HEK293 (cell line): ENCODE data around the gene CRTC3.

Source experiments
- CTCF ChIA-PET: fragments of 350-600 bp; formaldehyde crosslinking; extraction: SDS; loops from one replicate; lab custom pipeline; 2021; ENCODE audit warnings: antibody characterized with exemption; lab: Yijun Ruan, JAX
- POLR2A ChIA-PET: fragments of 300-600 bp; formaldehyde crosslinking; extraction: SDS; loops from one replicate; lab custom pipeline; 2020; ENCODE audit warnings: antibody characterized with exemption, inconsistent platforms; lab: Yijun Ruan, JAX
- H3K27ac ChIP-seq: fragments of 200-500 bp; sonication (Bioruptor generic); 2 replicates; pipeline ENCODE4 v1.5.1; 2014; ENCODE audit warnings: low read depth, low read length, control low read depth, inconsistent platforms; ENCODE audit errors: extremely low read depth
- H3K36me3 ChIP-seq, 2 experiments: fragments of 200-500 bp in 1 of 2; sonication (Bioruptor generic) in 1 of 2; 1 replicate in 1 of 2; 2 replicates in 1 of 2; pipeline ENCODE4 v1.5.1; 2014 to 2017; ENCODE audit warnings: inconsistent platforms in 2 of 2, low read length in 2 of 2; ENCODE audit not compliant: control insufficient read depth in 2 of 2, insufficient read depth in 1 of 2
- H3K4me1 ChIP-seq: fragments of 200-500 bp; sonication (Bioruptor generic); 2 replicates; pipeline ENCODE4 v1.5.1; 2014; ENCODE audit warnings: mild to moderate bottlenecking, low read length, inconsistent platforms; ENCODE audit not compliant: control insufficient read depth, insufficient read depth
- H3K4me3 ChIP-seq: 2 replicates; pipeline ENCODE4 v1.5.1; 2011; ENCODE audit warnings: low read depth, mild to moderate bottlenecking, control low read depth, low read length, moderate library complexity
- H3K9me3 ChIP-seq: fragments of 200-500 bp; sonication (Bioruptor generic); 2 replicates; pipeline ENCODE4 v1.5.1; 2014; ENCODE audit warnings: low read depth, low read length, inconsistent platforms; ENCODE audit not compliant: control insufficient read depth, insufficient read depth
- EGR2 ChIP-seq: fragments of 450-650 bp; formaldehyde crosslinking; IDR thresholded peaks from 2 replicates; pipeline ENCODE4 v1.5.1; 2016; ENCODE audit warnings: low read depth, missing biosample characterization, missing genetic modification characterization
- HIC1 ChIP-seq: fragments of 450-650 bp; formaldehyde crosslinking; IDR thresholded peaks from 2 replicates; pipeline ENCODE4 v1.5.1; 2016; ENCODE audit warnings: missing biosample characterization, missing genetic modification characterization
- PBX3 ChIP-seq: sonication (generic); formaldehyde crosslinking; IDR thresholded peaks from 2 replicates; pipeline ENCODE4 v1.8.1; 2022; ENCODE audit warnings: mild to moderate bottlenecking, moderate library complexity, missing genetic modification reagents
- SP2 ChIP-seq: fragments of 450-650 bp; formaldehyde crosslinking; IDR thresholded peaks from 2 replicates; pipeline ENCODE4 v1.5.1; 2016; ENCODE audit warnings: missing biosample characterization, missing genetic modification characterization
- TSHZ1 ChIP-seq: fragments of 450-650 bp; formaldehyde crosslinking; IDR thresholded peaks from 2 replicates; pipeline ENCODE4 v1.5.1; 2016; ENCODE audit warnings: missing biosample characterization, missing genetic modification characterization, borderline replicate concordance
- ZBTB20 ChIP-seq: fragments of 450-650 bp; formaldehyde crosslinking; IDR thresholded peaks from 2 replicates; pipeline ENCODE4 v1.5.1; 2016; ENCODE audit warnings: missing biosample characterization, missing genetic modification characterization
- ZFHX2 ChIP-seq: fragments of 450-650 bp; formaldehyde crosslinking; conservative IDR thresholded peaks from 2 replicates; pipeline ENCODE4 v1.5.1; 2016; ENCODE audit warnings: missing biosample characterization, missing genetic modification characterization
- ZFP3 ChIP-seq: fragments of 450-650 bp; formaldehyde crosslinking; IDR thresholded peaks from 2 replicates; pipeline ENCODE4 v1.5.1; 2016; ENCODE audit warnings: low read depth, missing biosample characterization, missing genetic modification characterization
- ZNF169 ChIP-seq: fragments of 450-650 bp; formaldehyde crosslinking; IDR thresholded peaks from 2 replicates; pipeline ENCODE4 v1.5.1; 2016; ENCODE audit warnings: missing biosample characterization, missing genetic modification characterization
- ZNF223 ChIP-seq: fragments of 450-650 bp; formaldehyde crosslinking; IDR thresholded peaks from 2 replicates; pipeline ENCODE4 v1.5.1; 2016; ENCODE audit warnings: missing biosample characterization, missing genetic modification characterization
- ZNF280C ChIP-seq: fragments of 450-650 bp; formaldehyde crosslinking; IDR thresholded peaks from 2 replicates; pipeline ENCODE4 v1.5.1; 2016; ENCODE audit warnings: missing biosample characterization, missing genetic modification characterization
- ZNF280D ChIP-seq: fragments of 450-650 bp; formaldehyde crosslinking; IDR thresholded peaks from 2 replicates; pipeline ENCODE4 v1.5.1; 2016; ENCODE audit warnings: missing biosample characterization, missing genetic modification characterization
- ZNF404 ChIP-seq: fragments of 450-650 bp; formaldehyde crosslinking; IDR thresholded peaks from 2 replicates; pipeline ENCODE4 v1.5.1; 2017; ENCODE audit warnings: missing biosample characterization, missing genetic modification characterization
- ZNF433 ChIP-seq: fragments of 450-650 bp; formaldehyde crosslinking; IDR thresholded peaks from 2 replicates; pipeline ENCODE4 v1.5.1; 2016; ENCODE audit warnings: missing biosample characterization, missing genetic modification characterization, low read depth
- ZNF514 ChIP-seq: fragments of 450-650 bp; formaldehyde crosslinking; IDR thresholded peaks from 2 replicates; pipeline ENCODE4 v1.5.1; 2016; ENCODE audit warnings: missing biosample characterization, missing genetic modification characterization
- ZNF580 ChIP-seq: fragments of 450-650 bp; formaldehyde crosslinking; IDR thresholded peaks from 2 replicates; pipeline ENCODE4 v1.5.1; 2016; ENCODE audit warnings: missing biosample characterization, missing genetic modification characterization
- ZNF768 ChIP-seq: fragments of 450-650 bp; formaldehyde crosslinking; IDR thresholded peaks from 2 replicates; pipeline ENCODE4 v1.5.1; 2018; ENCODE audit warnings: missing biosample characterization, mild to moderate bottlenecking, missing genetic modification characterization
- ZSCAN18 ChIP-seq: fragments of 450-650 bp; formaldehyde crosslinking; IDR thresholded peaks from 2 replicates; pipeline ENCODE4 v1.5.1; 2016; ENCODE audit warnings: missing biosample characterization, missing genetic modification characterization

Gene CRTC3

GRCh38 chr15:90646662-90647305 lies 117.1 kb downstream of the CRTC3 start (continued):
- no peak for TF ChIP-seq TSHZ1 (tag by site-specific recombination)
- 0 out of 2 replicates have a peak, but pooled peaks have one; percentile 36 for TF ChIP-seq HIC1
- no peak for TF ChIP-seq ZNF404 (tag by site-specific recombination)
- peak; percentile 85 for TF ChIP-seq ZFHX2
- no peak for TF ChIP-seq ZNF169 (tag by site-specific recombination)

- Histone ChIP-seq H3K4me3 (no peak overlapping the region), H3K27ac (no peak overlapping the region), H3K4me1 (no peaks in the 10 kb centered on the region), H3K9me3 (no peaks in the 10 kb centered on the region), H3K36me3 (peaks cover 0 to 20% of the 10 kb centered on the region in 2 experiments; a peak in 1 of 3 replicates)
- TF ChIP-seq ZNF768 (tag by site-specific recombination) (no peak), ZNF514 (tag by site-specific recombination) (no peak), ZNF280D (tag by site-specific recombination) (no peak), SP2 (tag by site-specific recombination) (no peak), ZNF280C (tag by site-specific recombination) (no peak), PBX3 (CRISPR knock-in tag) (no peak), ZSCAN18 (tag by site-specific recombination) (no peak), EGR2 (tag by site-specific recombination) (no peak), HIC1 (no peak), ZFP3 (no peak), ZBTB20 (no peak), ZNF580 (tag by site-specific recombination) (no peak), ZNF433 (no peak), ZNF223 (tag by site-specific recombination) (no peak)
- ChIA-PET CTCF (interaction anchor here (0.5 to 2.1 kb wide), 37 partner anchors 9 to 562 kb away, joined by 3 to 44 read pairs (median 4); partner anchors contain the start of genes FES, HDDC3, MAN2A2 and RCCD1), POLR2A (interaction anchor here (1.0 to 1.5 kb wide), 3 partner anchors 17 to 239 kb away, joined by 3 to 6 read pairs (median 6); partner anchors contain the start of gene BLM)
Measured at GRCh38 chr15:90647326-90647725, 117.6 kb downstream of the CRTC3 start.
